ENCODE results near the gene ACOXL.

ACOXL gene

GRCh38 chr2:111143107-111143842, 410.9 kb downstream of the ACOXL start:
- no peak for TF ChIP-seq CTCF (IDR thresholded peaks at IDR 0.05; ENCODE audit: extremely low read depth, missing control alignments)
- no peak for DNase-seq (ENCODE audit: low spot score)

- TF ChIP-seq CTCF (IDR thresholded peaks at IDR 0.05; ENCODE audit: extremely low read depth, missing control alignments), result no peak
- no peak for DNase-seq (ENCODE audit: low spot score)
Measured at GRCh38 chr2:111143843-111144198, 411.4 kb downstream of the ACOXL start.

- no peak for TF ChIP-seq CTCF (IDR thresholded peaks at IDR 0.05; ENCODE audit: extremely low read depth, missing control alignments)
- DNase-seq (ENCODE audit: low spot score), result no peak
Measured at GRCh38 chr2:111145103-111145760, 412.9 kb downstream of the ACOXL start.

- no peak for TF ChIP-seq CTCF (IDR thresholded peaks at IDR 0.05; ENCODE audit: extremely low read depth, missing control alignments)
- no peak for DNase-seq (ENCODE audit: low spot score)
Measured at GRCh38 chr2:111145951-111146350, 413.6 kb downstream of the ACOXL start.

- DNase-seq (ENCODE audit: low spot score), result no peak
- TF ChIP-seq CTCF (IDR thresholded peaks at IDR 0.05; ENCODE audit: extremely low read depth, missing control alignments), result no peak
Measured at GRCh38 chr2:111148225-111148873, 416.0 kb downstream of the ACOXL start.

GRCh38 chr2:111148925-111149324, 416.6 kb downstream of the ACOXL start:
- no peak for DNase-seq (ENCODE audit: low spot score)
- TF ChIP-seq CTCF (IDR thresholded peaks at IDR 0.05; ENCODE audit: extremely low read depth, missing control alignments), result no peak

- no peak for TF ChIP-seq CTCF (IDR thresholded peaks at IDR 0.05; ENCODE audit: extremely low read depth, missing control alignments)
- no peak for DNase-seq (ENCODE audit: low spot score)
Measured at GRCh38 chr2:111149882-111150455, 417.6 kb downstream of the ACOXL start.
